ENCODE results near the gene EPHB6. TPM values are rescaled to one million over a fixed set of nuclear protein-coding genes. Genes with fewer than 3 reads are reported as not detected.

Gene EPHB6
- total RNA-seq, 1 donor = 8.3 TPM

DNA sequence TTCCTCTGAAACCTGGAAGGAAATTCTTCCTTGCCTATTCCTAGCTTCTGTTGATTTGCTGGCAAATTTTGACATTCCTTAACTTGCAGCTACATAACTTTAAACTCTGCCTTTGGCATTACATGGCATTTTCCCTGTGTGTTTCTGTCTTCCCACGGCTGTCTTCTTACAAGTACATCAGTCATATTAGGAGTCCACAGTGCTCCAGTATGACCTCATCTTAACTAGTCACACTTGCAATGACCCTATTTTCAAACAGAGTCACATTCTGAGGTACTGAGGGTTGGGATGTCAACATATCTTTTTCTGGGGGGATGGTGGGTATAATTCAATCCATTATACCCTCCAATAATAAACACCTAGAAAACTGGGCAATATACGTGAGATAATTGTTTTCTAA, 37.4 kb upstream of the EPHB6 start:
- no peaks in the 10 kb centered on the region for H3K27me3 ChIP-seq (ENCODE audit: insufficient read depth, low read length)
- no peak overlapping the region for H3K4me3 ChIP-seq (ENCODE audit: low read length)
- no peaks in the 10 kb centered on the region for H3K9me3 ChIP-seq (ENCODE audit: low read depth, low read length)
- peaks cover 8% of the 10 kb centered on the region for H3K4me1 ChIP-seq (ENCODE audit: insufficient read depth, low read length)

DNA sequence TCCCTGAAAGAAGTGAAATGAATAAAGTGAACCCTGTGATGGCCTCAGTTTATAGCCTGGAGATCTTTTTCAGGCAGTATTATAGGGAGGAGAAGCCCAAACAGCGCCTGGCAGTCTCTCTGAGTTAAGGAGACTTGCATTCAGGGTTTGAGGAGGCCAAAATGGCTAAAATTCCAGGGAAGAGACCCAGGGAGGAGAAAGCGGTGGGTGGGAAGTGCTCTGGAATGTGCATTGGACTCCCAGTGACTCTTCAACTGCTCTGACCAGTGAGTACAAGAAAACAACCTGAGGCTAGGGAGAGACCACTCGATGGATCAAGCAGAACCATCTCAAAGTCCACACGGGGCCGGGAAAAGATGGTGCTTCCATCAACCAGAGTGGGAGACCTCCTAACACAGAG, 35.3 kb upstream of the EPHB6 start:
- H3K27me3 ChIP-seq (ENCODE audit: insufficient read depth, low read length) = peaks cover 5% of the 10 kb centered on the region
- H3K4me3 ChIP-seq (ENCODE audit: low read length) = no peak overlapping the region
- H3K9me3 ChIP-seq (ENCODE audit: low read depth, low read length) = no peaks in the 10 kb centered on the region
- H3K4me1 ChIP-seq (ENCODE audit: insufficient read depth, low read length) = no peaks in the 10 kb centered on the region

DNA sequence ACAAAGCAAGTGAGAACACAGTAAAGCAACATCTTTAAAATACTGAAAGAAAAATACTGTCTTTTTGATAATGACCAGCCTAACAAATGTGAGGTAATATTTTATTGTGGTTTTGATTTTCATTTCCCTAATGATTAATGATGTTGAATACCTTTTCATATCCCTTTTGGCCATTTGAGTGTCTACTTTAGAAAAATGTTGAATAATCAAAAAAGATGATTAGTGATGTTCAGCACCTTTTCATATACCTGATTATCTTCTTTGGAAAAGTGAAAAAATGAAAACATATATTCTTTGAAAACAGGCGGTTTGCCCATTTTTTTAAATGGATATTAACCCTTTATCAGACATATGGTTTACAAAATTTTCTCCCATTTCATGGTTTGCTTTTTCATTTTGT, 32.2 kb upstream of the EPHB6 start:
- H3K4me3 ChIP-seq (ENCODE audit: low read length) = no peak overlapping the region
- peaks cover 6% of the 10 kb centered on the region for H3K27me3 ChIP-seq (ENCODE audit: insufficient read depth, low read length)
- H3K9me3 ChIP-seq (ENCODE audit: low read depth, low read length) = peaks cover 7% of the 10 kb centered on the region
- no peaks in the 10 kb centered on the region for H3K4me1 ChIP-seq (ENCODE audit: insufficient read depth, low read length)

DNA sequence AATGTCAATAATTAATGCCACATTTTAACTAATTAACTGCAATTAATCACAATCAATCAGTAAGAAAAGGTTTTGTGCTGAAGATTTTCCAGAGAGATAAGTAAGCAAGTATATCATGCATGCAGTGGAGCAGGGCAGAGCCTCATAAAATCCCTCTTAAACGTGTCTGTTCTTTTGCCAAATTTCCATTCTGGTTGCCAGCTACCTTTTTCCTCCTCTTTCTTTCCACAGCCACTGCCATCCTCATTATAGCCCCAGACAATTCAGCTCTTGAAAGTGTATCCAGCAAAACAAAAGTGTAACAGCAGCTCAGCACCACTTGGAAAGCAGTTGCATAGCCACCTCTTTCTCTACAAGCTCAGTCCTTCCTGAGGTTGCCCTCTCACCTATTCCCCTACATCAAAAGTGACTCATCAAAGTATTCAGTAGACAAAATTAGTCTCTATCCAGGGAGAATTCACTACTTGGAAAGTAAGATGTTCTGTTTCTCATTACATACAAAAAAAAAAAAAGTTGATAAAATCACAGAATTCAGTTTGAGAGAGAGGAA, 26.9 kb upstream of the EPHB6 start:
- peaks cover 7% of the 10 kb centered on the region for H3K9me3 ChIP-seq (ENCODE audit: low read depth, low read length)
- H3K4me1 ChIP-seq (ENCODE audit: insufficient read depth, low read length) = no peaks in the 10 kb centered on the region
- H3K27me3 ChIP-seq (ENCODE audit: insufficient read depth, low read length) = peaks cover 6% of the 10 kb centered on the region

DNA sequence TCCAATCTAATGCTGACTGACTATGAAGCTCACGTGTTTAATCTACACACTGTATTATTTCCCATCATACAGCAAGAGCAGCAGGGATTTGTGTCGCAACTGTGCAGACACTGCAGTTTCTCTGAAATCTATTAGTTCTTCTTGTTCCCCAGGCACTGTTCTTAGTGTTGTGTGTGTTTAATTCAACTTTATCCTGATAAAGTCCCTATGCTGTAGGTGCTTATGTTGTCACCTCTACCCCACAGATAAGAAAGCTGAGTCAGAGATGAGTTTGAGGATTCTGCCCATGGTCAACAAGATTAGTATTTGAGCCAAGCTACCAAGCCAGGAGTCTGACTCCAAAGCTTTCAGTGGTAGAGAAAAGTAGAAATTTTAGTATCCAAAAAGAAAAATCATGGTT, 22.5 kb upstream of the EPHB6 start:
- H3K27me3 ChIP-seq (ENCODE audit: insufficient read depth, low read length) = no peaks in the 10 kb centered on the region
- H3K9me3 ChIP-seq (ENCODE audit: low read depth, low read length) = no peaks in the 10 kb centered on the region
- no peaks in the 10 kb centered on the region for H3K4me1 ChIP-seq (ENCODE audit: insufficient read depth, low read length)
- no peak overlapping the region for H3K4me3 ChIP-seq (ENCODE audit: low read length)

More for the DNA sequence above, 26.9 kb upstream of the EPHB6 start:
- H3K4me3 ChIP-seq (ENCODE audit: low read length) = no peak overlapping the region

DNA sequence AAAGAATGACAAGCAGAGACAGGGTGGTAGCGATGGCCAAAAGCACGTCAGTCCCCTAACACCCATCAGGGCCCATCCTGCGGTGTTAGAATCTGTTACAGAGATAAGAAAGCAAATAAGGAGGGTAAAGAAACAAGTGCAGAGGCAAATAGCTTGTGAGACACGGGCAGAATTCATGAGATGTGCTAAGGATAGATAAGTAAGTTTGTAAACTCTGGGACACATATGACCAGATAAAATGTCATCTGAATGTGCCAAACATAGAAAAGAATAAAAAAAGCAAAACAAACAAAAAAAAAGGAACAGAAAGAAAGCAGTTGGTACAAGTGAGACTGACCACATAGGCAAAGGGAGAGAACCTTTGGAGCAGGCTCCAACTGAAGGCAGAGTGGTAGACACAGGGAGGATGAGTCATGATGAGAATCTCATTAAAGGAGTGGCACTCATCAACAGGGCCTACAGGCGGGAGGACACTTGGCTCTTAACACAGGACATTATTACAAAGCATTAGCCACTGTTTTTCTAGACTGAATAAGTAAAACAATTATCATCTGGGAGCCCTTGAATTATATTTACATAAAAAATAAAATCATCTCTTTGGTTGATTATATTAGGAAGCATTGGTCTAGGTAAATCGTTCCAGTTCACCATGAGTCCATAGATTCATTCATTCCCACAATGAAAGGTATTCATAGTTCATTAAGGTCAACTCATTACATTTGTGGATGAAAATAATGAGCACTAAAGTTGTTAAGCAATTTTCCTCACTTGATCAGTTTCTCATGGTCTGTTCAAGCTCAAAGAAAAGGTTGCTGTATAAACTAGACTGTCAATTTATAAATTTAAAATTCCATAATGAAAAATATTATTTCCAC, 21.5 kb upstream of the EPHB6 start:
- Histone ChIP-seq H3K4me3 (ENCODE audit: low read length) (no peak overlapping the region), H3K4me1 (ENCODE audit: insufficient read depth, low read length) (no peaks in the 10 kb centered on the region), H3K27me3 (ENCODE audit: insufficient read depth, low read length) (no peaks in the 10 kb centered on the region), H3K9me3 (ENCODE audit: low read depth, low read length) (no peaks in the 10 kb centered on the region)

DNA sequence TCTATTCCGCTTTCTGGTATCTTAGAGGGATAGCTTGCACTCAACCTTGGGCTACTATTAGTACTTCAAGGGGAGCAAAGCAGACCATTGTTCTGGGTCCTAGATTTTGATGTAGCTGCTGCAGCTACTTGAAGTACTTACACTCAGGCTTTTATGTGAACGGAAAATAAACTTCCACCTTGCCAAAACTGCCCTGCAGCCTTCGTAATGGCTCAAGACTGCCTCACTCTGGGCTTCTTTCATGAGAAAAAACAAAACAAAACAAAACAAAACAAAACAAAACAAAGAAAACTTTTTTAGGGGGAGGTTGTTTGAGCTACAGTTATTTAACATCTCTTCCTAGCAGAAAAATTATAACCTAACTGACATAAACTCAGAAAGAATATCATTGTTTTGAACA, 19.4 kb upstream of the EPHB6 start:
- no peaks in the 10 kb centered on the region for H3K27me3 ChIP-seq (ENCODE audit: insufficient read depth, low read length)
- H3K4me1 ChIP-seq (ENCODE audit: insufficient read depth, low read length) = no peaks in the 10 kb centered on the region
- H3K9me3 ChIP-seq (ENCODE audit: low read depth, low read length) = no peaks in the 10 kb centered on the region
- no peak overlapping the region for H3K4me3 ChIP-seq (ENCODE audit: low read length)

DNA sequence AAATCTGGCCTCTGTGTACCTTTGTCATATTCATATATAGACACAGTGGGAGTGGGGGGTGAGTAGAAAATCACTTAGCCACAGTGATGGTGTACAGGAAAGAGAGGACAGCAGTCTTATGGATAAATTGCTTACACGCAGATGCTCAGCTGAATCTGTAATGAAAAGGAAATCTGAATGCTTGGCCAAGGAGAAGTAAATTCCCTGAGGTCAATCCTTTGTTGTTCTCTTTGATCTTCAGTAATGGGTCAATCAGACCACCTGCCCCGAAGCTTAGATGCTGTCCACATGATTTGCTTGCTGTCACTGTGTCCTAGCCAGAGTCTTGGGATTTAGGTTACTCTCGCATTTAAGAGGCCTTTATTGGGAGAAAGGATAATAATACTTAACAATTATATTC, 18.4 kb upstream of the EPHB6 start:
- Histone ChIP-seq H3K9me3 (ENCODE audit: low read depth, low read length) (no peaks in the 10 kb centered on the region), H3K4me3 (ENCODE audit: low read length) (no peak overlapping the region), H3K27me3 (ENCODE audit: insufficient read depth, low read length) (no peaks in the 10 kb centered on the region), H3K4me1 (ENCODE audit: insufficient read depth, low read length) (no peaks in the 10 kb centered on the region)

DNA sequence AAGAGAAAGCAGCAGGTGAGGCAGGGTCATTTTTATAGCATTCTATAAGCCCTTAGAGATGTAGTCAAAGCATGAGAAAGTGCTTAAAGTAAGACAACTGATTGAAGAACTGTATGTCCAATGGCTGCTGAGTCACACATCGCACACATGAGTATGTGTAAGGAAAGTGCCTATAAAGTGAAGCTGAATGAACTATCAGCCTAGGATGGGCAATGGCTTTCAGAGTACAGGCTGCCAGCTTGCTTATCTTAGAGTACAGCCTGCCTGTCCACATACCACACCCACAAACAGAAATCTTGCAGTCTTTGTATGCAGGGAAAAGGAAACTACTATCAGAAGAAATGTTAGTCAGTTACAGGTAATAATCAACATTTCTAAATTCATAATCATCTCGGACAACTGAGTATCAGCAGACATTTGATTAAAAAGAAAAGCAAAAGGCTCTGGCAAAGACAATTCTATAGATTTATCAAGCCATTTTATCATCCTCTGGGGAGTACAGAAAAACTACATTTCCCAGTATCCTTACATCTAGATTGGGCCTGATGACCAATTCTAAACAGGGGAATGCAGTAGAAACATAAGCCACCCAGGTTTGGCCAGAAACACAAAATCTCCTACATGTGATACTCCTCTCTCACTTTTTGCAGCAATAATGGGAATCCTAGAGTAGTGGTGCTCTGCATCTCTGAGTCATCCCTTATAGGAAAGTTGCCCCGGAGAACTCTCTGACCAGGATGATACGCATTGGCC, 16.2 kb upstream of the EPHB6 start:
- Histone ChIP-seq H3K4me3 (ENCODE audit: low read length) (no peak overlapping the region), H3K27me3 (ENCODE audit: insufficient read depth, low read length) (no peaks in the 10 kb centered on the region), H3K9me3 (ENCODE audit: low read depth, low read length) (no peaks in the 10 kb centered on the region), H3K4me1 (ENCODE audit: insufficient read depth, low read length) (no peaks in the 10 kb centered on the region)

DNA sequence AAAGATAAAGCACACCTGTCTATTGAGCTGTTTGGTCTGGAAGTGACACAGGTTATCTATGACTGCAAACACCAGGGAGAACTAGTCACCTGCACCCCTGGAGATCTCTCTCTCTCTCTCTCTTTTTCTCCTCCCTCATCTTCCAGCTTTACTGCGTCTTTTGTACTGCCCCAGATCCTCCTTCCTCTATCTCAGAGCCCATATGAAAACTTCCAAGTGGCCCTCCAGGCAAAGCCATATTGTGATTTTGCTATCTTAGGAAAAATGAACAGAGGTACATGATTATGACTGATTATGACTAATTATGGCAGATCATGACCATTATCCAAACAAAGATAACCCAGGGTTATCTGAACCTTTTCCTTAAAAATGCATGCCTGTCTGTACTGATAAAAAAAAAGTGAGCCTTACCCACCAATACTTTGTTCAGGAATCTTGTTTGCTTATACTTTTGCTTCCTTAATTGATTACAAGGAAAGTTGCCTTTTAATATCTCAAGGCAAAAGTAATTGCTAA, 12.6 kb upstream of the EPHB6 start:
- H3K4me1 ChIP-seq (ENCODE audit: insufficient read depth, low read length) = no peaks in the 10 kb centered on the region
- no peaks in the 10 kb centered on the region for H3K9me3 ChIP-seq (ENCODE audit: low read depth, low read length)
- H3K27me3 ChIP-seq (ENCODE audit: insufficient read depth, low read length) = no peaks in the 10 kb centered on the region
- no peak overlapping the region for H3K4me3 ChIP-seq (ENCODE audit: low read length)

DNA sequence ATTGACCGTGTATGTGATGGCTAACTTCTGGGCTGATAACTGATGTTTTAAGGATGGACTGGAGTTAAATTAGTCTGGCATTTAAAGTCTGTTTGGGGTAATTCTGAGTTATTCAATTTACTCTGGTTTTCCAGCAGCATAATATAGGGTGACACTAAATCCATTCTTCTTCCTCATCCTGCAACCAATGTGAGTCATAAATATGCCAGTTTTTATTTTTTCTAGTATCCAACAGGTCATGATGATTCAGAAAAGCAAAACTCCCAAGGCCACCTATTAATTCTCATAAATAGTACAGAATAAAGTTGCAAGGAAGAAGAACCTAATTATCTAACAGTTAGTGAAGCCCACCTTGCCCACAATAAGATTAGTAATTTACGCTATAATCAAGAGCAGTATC, 7.5 kb upstream of the EPHB6 start:
- Histone ChIP-seq H3K4me1 (ENCODE audit: insufficient read depth, low read length) (no peaks in the 10 kb centered on the region), H3K4me3 (ENCODE audit: low read length) (no peak overlapping the region), H3K9me3 (ENCODE audit: low read depth, low read length) (no peaks in the 10 kb centered on the region), H3K27me3 (ENCODE audit: insufficient read depth, low read length) (no peaks in the 10 kb centered on the region)

DNA sequence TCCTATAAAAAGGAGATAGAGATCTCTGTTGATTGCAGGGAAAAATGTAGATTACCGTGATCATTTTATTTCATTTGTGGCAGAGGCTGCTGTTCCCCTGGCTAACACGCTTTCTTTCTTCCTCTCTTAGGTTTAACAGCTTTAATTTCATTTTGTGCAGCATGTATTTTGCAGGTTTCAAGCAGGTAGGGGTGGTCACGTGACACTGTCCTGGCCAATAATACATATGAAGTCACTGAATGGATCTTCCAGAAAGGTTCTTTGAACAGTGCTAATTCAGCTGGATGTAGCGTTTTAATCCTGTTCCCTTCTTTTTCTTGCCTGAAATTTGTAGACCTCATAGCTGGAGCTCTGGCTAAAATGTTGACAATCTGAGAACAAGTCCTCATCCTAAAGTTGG, 3.6 kb upstream of the EPHB6 start:
- Histone ChIP-seq H3K9me3 (ENCODE audit: low read depth, low read length) (no peaks in the 10 kb centered on the region), H3K27me3 (ENCODE audit: insufficient read depth, low read length) (no peaks in the 10 kb centered on the region), H3K4me1 (ENCODE audit: insufficient read depth, low read length) (peaks cover 20% of the 10 kb centered on the region), H3K4me3 (ENCODE audit: low read length) (no peak overlapping the region)

DNA sequence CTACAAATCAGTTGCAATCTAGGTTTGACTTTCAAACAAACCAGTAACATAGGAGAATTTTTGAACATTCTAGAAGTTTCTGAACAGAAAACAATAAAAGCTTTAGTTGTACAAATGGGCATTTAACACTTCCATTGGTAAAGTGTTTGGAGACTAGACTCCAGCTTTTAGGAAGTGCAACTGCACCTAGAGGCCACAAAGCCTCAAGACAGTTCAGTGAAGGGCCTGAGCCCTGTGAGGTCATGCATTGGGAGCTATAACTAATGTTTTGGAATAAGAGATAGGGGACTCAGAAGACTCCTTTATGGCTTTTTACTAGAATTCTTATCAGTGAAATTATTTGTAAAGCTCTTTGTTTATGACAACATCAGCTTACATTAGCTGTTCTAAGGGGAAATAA, 3.0 kb upstream of the EPHB6 start:
- H3K4me1 ChIP-seq (ENCODE audit: insufficient read depth, low read length) = peaks cover 20% of the 10 kb centered on the region
- H3K4me3 ChIP-seq (ENCODE audit: low read length) = no peak overlapping the region
- H3K27me3 ChIP-seq (ENCODE audit: insufficient read depth, low read length) = no peaks in the 10 kb centered on the region
- no peaks in the 10 kb centered on the region for H3K9me3 ChIP-seq (ENCODE audit: low read depth, low read length)

DNA sequence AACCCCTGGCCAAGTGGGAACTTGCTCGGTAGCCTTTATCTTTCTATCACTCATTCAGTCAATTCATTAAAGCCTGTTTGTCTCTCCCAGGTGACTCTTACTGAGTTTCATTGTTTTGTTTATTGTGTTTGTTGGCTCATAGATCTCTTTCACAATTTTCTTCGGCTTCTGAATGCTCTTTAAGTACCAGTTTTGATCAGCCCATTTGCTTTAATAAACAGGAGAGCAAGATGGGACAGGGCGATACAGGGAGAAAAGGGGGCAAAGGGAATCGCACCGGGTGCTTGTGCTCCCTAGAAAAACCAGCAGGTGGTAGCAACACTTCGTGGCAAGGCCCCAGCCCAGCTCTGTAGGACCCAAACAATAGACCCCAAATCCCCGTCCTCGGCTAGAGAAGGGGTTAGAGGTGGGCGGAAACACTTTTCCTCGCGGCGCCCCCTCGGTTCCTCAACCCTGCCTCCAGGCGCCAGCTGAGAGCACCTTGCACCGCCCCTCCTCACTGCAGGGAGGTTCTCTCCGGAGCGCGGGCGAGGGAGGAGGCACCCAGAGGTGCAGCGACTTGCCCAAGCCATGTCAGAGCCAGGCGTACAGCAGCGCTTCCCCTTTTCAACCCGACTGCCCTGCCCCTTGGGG, 1.0 kb upstream of the EPHB6 start:
- Histone ChIP-seq H3K4me3 (ENCODE audit: low read length) (peak overlapping the region; percentile 84), H3K9me3 (ENCODE audit: low read depth, low read length) (no peaks in the 10 kb centered on the region), H3K27me3 (ENCODE audit: insufficient read depth, low read length) (no peaks in the 10 kb centered on the region), H3K4me1 (ENCODE audit: insufficient read depth, low read length) (peaks cover 20% of the 10 kb centered on the region)
